ENCODE results near the gene PSENEN. TPM values are rescaled to one million over a fixed set of nuclear protein-coding genes. Genes with fewer than 3 reads are reported as not detected.

PSENEN gene
- total RNA-seq, 2 experiments from 2014 or later: 37.2 to 41.3 TPM

DNA sequence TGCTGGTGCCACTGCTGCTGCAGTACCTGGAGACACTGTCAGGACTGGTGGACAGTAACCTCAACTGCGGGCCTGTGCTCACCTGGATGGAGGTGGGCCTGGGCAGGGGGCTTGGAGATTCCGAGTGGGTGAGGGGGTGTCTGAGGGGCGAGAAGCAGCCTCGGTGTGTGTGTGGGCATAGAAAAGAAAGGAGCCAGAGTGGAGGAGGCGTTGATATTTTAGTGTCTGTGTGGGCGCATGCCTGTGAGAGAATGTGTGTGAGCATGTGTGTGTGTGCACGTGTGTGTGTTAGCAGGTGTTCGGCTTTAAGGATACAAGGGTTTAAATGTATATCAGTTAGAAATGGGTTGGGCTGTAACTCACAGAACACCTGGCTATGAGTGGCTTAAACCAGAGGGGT, 33.6 kb downstream of the PSENEN start:
- no peak overlapping the region for H3K4me3 Mint-ChIP-seq
- H3K36me3 Mint-ChIP-seq (ENCODE audit: low read depth): no peaks in the 10 kb centered on the region
- DNase-seq (no peak), ATAC-seq (no peak)
- TF ChIP-seq, protein P1, sequence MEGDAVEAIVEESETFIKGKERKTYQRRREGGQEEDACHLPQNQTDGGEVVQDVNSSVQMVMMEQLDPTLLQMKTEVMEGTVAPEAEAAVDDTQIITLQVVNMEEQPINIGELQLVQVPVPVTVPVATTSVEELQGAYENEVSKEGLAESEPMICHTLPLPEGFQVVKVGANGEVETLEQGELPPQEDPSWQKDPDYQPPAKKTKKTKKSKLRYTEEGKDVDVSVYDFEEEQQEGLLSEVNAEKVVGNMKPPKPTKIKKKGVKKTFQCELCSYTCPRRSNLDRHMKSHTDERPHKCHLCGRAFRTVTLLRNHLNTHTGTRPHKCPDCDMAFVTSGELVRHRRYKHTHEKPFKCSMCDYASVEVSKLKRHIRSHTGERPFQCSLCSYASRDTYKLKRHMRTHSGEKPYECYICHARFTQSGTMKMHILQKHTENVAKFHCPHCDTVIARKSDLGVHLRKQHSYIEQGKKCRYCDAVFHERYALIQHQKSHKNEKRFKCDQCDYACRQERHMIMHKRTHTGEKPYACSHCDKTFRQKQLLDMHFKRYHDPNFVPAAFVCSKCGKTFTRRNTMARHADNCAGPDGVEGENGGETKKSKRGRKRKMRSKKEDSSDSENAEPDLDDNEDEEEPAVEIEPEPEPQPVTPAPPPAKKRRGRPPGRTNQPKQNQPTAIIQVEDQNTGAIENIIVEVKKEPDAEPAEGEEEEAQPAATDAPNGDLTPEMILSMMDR (IDR thresholded peaks at IDR 0.05): no peak
- POLR2A ChIA-PET: no interaction called here
- intact Hi-C loops (cut with micrococcal nuclease): no loop called here
- no peak overlapping the region for H3K27ac Mint-ChIP-seq
- peaks cover 10% of the 10 kb centered on the region for H3K4me1 Mint-ChIP-seq (ENCODE audit: low read depth)
- H3K9me3 Mint-ChIP-seq: no peaks in the 10 kb centered on the region
- CTCF ChIA-PET: interaction anchor here (0.9 kb wide), 1 partner anchor 86 kb away, joined by 3 read pairs; no protein-coding TSS in a partner anchor
- H3K27me3 Mint-ChIP-seq: no peaks in the 10 kb centered on the region

DNA sequence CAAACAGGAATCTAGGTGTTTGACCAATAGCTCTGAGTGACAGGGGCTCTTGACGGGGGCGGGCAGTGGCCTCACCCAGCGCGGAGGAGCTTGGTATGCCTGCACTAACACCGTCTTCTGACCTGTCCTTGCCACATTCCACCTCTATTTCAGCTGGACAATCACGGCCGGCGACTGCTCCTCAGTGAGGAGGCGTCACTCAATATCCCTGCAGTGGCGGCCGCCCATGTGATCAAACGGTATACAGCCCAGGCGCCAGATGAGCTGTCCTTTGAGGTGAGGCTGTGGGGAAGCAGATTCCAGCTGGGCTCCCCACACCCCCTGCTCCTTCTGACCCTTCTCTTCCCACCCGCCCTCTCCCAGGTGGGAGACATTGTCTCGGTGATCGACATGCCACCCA, 34.6 kb downstream of the PSENEN start:
- no peaks in the 10 kb centered on the region for H3K36me3 Mint-ChIP-seq (ENCODE audit: low read depth)
- TF ChIP-seq, protein P1 (IDR thresholded peaks at IDR 0.05): no peak
- ATAC-seq: no peak
- H3K27ac Mint-ChIP-seq: no peak overlapping the region
- no peak for DNase-seq
- POLR2A ChIA-PET: interaction anchor here (1.4 kb wide), 1 partner anchor 14 kb away, joined by 4 read pairs; no protein-coding TSS in a partner anchor
- CTCF ChIA-PET: no interaction called here
- no peaks in the 10 kb centered on the region for H3K27me3 Mint-ChIP-seq
- H3K4me1 Mint-ChIP-seq (ENCODE audit: low read depth): peaks cover 4% of the 10 kb centered on the region
- no peaks in the 10 kb centered on the region for H3K9me3 Mint-ChIP-seq
- H3K4me3 Mint-ChIP-seq: no peak overlapping the region
- intact Hi-C loops (cut with micrococcal nuclease): no loop called here

DNA sequence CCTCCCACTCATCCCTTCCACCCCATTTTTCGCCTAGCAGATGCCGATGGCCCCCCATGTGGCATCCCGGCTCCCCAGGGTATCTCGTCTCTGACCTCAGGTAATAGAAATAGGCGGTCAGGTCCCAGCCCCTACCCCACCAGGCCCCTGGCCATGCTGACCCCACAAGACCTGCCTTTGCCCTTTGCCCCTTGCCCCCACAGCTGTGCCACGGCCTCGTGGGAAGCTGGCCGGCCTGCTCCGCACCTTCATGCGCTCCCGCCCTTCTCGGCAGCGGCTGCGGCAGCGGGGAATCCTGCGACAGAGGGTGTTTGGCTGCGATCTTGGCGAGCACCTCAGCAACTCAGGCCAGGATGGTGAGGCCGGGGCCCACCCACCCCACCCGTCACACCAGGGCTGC, 35.3 kb downstream of the PSENEN start:
- Mint-ChIP-seq H3K27me3 (no peaks in the 10 kb centered on the region), H3K4me3 (no peak overlapping the region), H3K27ac (no peak overlapping the region), H3K4me1 (ENCODE audit: low read depth) (peaks cover 4% of the 10 kb centered on the region), H3K9me3 (no peaks in the 10 kb centered on the region), H3K36me3 (ENCODE audit: low read depth) (no peaks in the 10 kb centered on the region)
- no peak for DNase-seq
- ATAC-seq: no peak
- TF ChIP-seq, protein P1 (IDR thresholded peaks at IDR 0.05): no peak
- intact Hi-C loops (cut with micrococcal nuclease): no loop called here
- POLR2A ChIA-PET: interaction anchor here (1.4 kb wide), 1 partner anchor 15 kb away, joined by 4 read pairs; no protein-coding TSS in a partner anchor
- CTCF ChIA-PET: no interaction called here

DNA sequence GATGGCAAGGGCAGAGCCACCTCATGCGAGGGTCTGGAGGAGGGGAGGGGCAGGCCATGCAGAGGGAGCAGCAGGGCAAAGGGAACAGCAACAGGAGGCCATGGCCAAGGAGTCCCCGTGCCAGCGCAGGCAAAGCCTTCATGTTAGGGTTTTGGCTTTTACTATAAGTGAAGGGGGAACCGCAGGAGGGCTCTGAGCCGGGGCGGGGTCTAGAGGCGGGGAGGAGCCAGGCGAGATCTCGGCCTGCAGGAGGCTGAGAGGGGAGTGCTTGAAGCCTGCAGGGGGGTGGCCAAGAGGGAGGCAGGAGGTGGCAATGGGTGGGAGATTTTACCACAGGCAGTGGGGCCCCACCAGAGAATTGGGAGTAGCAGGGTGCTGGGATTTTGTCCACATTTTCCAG, 36.2 kb downstream of the PSENEN start:
- DNase-seq (no peak), ATAC-seq (no peak)
- Mint-ChIP-seq H3K27me3 (no peaks in the 10 kb centered on the region), H3K27ac (no peak overlapping the region), H3K36me3 (ENCODE audit: low read depth) (no peaks in the 10 kb centered on the region), H3K9me3 (no peaks in the 10 kb centered on the region), H3K4me3 (no peak overlapping the region), H3K4me1 (ENCODE audit: low read depth) (no peaks in the 10 kb centered on the region)
- intact Hi-C loops (cut with micrococcal nuclease): no loop called here
- ChIA-PET CTCF (no interaction called here), POLR2A (no interaction called here)
- TF ChIP-seq, protein P1 (IDR thresholded peaks at IDR 0.05): no peak

DNA sequence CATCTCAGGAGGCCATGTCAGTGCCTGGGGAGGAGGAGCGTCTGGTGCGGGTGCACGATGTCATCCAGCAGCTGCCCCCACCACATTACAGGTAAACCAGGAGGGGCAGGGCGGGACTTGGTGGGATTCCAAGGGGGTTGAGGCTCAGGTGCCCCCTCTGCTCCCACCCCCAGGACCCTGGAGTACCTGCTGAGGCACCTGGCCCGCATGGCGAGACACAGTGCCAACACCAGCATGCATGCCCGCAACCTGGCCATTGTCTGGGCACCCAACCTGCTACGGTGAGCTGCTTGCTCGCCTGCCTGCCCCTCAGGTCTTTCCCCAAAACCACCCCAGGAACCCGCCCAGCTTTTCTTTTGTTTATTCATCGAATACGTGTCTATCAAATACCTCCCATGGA, 37.1 kb downstream of the PSENEN start:
- no peaks in the 10 kb centered on the region for H3K36me3 Mint-ChIP-seq (ENCODE audit: low read depth)
- no peaks in the 10 kb centered on the region for H3K9me3 Mint-ChIP-seq
- POLR2A ChIA-PET: no interaction called here
- no peak overlapping the region for H3K27ac Mint-ChIP-seq
- H3K27me3 Mint-ChIP-seq: no peaks in the 10 kb centered on the region
- intact Hi-C loops (cut with micrococcal nuclease): no loop called here
- CTCF ChIA-PET: no interaction called here
- ATAC-seq (no peak), DNase-seq (no peak)
- no peak overlapping the region for H3K4me3 Mint-ChIP-seq
- TF ChIP-seq, protein P1 (IDR thresholded peaks at IDR 0.05): no peak
- no peaks in the 10 kb centered on the region for H3K4me1 Mint-ChIP-seq (ENCODE audit: low read depth)
